ENCODE results near the gene S100A1.
A peak's percentile ranks its signal among the peaks of the same experiment; 100 is the strongest.
"Not testable (repeated sequence)": the region's sequence is repeated elsewhere in the genome, so short reads cannot be mapped to it uniquely, and the experiment has no call there.

Gene S100A1

DNA sequence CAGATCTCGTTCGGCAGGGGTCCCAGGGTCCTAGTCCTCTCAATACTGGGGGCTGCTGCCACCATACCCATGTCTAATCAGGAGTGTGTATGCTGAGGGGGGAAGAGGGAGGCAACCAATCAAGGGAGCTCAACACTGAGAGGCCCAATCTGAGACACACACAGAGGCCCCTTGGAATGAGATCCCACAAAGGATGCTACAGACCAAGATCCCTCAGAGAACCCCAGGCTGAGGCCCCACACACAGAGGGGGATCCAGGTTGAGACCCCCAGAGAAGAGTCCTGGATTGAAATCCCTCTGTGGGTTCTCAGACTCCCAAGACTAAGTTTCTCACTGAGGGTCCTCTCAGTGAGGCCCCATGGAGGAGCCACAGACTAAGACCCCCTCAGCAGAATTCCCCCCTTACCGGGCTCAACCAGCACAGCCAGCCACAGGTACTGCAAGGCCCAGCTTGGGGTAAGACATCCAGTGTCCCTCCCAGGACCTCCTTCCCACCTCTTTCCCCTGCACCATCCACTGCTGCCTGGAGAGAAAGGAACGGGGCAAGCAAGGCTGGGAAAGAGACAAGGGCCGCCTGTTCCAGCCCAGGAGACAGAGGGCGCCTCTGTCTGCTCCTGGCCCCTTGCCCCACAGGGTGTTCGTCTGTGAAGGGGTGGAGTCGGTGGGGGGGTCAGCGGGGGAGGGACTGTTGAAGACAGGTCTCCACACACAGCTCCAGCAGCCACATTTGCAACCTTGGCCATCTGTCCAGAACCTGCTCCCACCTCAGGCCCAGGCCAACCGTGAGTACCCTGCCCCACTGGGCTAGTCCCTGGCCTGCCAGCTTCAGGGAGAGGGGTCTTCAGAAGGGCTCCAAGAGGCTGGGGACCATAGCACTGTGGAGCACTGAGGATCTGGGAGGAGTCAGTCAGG is at the start of gene S100A1:
TSS of gene S100A1 (plus strand) at position 720 of the 912 bp plus-strand sequence. CDS start 2,088 bp downstream, outside the sequence.
- DNase-seq (ENCODE audit: low spot score) = no peak

DNA sequence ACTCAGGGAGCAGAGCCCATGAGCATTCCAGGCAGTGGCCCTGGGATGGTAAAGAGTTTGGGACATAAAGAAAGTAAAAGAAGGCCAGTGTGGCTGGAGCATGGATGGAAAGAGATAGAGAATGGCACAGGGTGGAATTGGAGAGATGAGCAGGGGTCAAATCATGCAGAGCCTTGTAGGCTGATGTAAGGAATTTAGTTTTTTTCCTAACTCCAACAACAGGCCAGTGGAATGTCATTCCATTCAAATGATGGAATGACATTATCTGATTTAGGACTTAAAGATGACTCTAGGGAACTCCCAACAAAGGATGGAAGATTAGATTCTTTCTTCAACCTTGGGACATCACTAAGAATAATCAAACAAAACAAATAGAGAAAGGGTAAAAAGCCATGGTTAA is 49.7 kb upstream of the S100A1 start:
- DNase-seq (ENCODE audit: low spot score) = peak; percentile 58

DNA sequence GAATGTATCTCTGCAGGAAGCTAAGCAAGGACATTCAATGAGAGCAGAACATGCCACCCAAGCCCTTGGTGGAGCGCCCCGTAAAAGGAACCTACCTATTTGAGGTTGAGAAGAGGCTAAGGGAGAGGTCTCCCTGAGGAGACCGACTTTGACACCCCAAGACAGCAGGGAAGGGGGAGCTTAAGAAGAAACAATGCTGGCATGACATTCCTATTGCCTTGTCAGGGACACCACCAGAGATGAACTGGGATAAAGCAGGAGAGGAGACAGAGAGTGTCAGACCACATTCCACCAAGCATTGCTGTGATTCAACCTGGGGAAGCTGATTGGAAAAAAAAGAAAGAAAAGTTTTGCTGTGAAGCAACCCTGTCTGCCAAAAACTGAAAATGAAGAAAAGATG is 49.3 kb upstream of the S100A1 start:
- peak; percentile 18 for DNase-seq (ENCODE audit: low spot score)

DNA sequence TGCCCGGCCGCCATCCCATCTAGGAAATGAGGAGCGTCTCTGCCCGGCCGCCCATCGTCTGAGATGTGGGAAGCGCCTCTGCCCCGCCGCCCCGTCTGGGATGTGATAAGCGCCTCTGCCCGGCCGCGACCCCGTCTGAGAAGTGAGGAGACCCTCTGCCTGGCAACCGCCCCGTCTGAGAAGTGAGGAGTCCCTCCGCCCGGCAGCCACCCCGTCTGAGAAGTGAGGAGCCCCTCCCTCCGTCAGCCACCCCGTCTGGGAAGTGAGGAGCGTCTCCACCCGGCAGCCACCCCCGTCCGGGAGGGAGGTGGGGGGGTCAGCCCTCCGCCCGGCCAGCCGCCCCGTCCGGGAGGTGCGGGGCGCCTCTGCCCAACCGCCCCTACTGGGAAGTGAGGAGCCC is 45.4 kb upstream of the S100A1 start:
- DNase-seq (ENCODE audit: low spot score) = not testable (repeated sequence)

DNA sequence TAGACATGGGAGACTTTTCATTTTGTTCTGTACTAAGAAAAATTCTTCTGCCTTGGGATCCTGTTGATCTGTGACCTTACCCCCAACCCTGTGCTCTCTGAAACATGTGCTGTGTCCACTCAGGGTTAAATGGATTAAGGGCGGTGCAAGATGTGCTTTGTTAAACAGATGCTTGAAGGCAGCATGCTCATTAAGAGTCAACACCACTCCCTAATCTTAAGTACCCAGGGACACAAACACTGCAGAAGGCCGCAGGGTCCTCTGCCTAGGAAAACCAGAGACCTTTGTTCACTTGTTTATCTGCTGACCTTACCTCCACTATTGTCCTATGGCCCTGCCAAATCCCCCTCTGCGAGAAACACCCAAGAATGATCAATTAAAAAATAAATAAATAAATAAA is 44.7 kb upstream of the S100A1 start:
- not testable (repeated sequence) for DNase-seq (ENCODE audit: low spot score)

DNA sequence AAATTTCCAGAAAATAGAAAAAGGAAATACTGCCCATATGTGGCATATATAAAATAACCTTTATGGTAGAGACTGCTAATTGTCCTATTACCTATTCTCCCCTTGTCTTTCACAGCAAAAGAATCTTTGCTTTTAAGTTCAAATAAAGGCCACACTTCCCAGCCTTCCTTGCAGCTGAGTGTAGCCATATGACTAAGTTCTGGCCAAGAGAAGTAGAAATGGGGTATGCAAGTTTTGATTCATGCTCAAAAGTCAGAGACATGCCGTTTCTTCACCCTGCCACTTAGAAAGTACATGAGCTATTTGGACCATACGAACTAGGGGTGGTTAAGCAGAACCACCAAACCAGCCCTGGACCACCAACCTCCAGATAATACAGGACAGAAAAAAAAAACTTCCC is 44.3 kb upstream of the S100A1 start:
- no peak for DNase-seq (ENCODE audit: low spot score)

DNA sequence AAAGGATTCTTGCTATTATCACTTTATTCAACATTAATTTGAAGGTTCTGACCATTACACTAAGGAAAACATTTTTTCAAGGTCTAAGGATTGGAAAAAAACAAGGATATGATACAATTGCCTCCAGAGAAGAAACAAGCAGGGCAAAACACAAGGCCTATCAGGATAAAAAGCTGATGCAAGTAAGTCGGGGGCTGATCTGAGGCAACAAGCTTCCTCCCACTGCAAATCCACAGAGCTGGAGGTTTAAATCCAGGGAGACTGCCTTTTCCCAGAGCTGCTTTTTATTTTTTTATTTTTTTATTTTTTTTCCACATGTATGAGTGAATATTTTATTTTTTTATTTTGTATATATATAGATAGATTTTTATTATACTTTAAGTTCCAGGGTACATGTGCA is 43.2 kb upstream of the S100A1 start:
- no peak for DNase-seq (ENCODE audit: low spot score)

DNA sequence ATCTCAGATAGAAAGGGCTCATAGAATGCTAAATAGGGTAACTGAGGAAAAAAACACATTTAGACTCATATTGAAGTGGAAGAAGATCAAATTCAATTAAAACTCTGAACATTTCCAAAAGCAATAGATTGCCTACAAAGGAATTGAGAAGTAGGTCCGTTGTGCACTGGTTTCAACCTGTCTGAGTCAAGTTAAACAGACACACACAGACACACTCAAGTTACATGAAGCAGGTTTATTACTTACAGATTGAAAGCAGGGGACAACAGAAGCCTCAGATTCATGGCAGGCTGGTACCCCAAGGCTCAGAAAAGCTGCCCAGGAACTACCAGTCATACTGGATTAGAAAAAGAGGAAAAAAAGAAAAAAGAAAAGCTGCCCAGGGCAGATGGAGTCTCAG is 41.9 kb upstream of the S100A1 start:
- DNase-seq (ENCODE audit: low spot score) = no peak

DNA sequence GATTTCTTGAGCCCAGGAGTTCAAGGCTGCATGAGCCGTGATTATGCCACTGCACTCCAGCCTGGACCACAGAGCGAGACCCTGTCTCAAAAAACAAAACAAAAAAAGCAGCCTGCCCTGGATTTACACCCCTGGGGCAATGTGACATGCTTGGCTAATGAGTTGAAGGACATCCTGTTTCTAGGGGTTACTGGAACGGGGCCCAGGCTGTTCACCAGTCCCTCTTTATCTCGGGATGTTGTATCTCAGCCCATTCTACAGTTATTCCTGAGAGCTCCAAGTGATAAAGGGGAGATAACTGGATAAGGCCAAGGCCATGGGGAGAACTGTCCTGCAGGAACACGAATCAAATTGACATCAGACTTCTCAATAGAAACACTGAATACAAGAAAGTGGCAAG is 40.9 kb upstream of the S100A1 start:
- no peak for DNase-seq (ENCODE audit: low spot score)

DNA sequence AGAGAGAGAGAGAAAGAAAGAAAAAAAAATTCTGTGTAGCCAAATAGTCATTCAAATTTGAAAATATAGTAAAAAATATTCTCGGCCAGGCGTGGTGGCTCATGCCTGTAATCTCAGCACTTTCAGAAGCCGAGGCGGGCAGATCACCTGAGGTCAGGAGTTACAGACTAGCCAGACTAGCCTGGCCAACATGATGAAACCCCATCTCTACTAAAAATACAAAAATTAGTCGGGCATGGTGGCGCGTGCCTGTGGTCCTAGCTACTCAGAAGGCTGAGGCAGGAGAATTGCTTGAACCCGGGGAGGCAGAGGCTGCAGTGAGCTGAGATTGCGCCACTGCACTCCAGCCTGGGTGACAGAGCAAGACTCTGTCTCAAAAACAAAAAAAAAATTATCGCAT is 40.2 kb upstream of the S100A1 start:
- DNase-seq (ENCODE audit: low spot score) = not testable (repeated sequence)

DNA sequence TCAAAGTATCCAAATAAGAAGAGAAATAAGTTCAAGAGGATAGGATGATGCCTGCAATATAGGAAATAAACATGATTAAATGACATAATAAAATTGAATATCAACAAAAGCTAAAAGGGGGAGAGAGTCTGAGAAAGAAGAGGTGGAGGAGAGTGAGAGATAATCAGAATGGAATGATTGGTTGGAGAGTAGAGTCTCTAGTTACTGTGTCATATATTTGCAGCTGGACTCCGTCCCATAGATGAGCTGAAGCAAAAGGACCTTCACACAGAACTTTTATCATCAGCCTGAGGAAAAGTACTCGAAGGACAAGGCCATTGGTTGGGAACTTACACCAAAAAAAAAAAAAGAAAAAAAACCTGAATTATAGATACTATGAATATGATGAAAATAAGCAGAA is 39.8 kb upstream of the S100A1 start:
- no peak for DNase-seq (ENCODE audit: low spot score)

DNA sequence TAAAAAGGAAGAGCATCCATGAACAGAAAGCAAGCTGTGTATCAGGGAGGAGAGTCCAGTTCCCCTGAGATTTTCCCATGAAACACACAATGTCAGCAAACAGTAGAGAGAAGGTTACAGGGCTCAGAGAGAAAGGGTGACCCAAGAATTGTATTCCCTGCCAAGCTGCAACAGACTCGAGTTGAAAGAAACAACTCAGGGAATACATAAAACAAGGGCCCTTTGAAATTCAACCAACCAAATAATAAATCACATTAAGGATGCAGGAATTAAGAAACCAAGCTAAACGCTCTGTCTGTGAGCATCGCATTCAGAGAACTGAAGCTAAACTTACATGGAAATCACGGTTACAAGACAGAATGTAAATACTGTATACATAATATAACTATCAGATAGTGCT is 35.5 kb upstream of the S100A1 start:
- no peak for DNase-seq (ENCODE audit: low spot score)

DNA sequence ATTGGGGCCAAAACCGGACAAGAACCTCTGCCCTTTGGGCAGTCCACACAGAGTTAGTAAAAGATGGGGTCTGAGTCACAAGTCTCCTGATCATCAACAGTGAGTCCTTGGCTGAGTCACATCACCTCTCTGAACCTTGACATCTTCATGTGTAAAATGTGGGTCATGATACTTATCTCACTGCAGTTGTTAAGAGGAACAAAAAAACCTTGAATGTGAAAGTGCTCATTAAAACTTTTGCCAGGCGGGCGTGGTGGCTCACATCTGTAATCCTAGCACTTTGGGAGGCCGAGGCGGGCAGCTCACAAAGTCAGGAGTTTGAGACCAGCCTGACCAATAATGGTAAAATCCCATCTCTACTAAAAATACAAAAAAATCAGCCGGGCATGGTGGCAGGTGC is 31.0 kb upstream of the S100A1 start:
- peak; percentile 58 for DNase-seq (ENCODE audit: low spot score)

DNA sequence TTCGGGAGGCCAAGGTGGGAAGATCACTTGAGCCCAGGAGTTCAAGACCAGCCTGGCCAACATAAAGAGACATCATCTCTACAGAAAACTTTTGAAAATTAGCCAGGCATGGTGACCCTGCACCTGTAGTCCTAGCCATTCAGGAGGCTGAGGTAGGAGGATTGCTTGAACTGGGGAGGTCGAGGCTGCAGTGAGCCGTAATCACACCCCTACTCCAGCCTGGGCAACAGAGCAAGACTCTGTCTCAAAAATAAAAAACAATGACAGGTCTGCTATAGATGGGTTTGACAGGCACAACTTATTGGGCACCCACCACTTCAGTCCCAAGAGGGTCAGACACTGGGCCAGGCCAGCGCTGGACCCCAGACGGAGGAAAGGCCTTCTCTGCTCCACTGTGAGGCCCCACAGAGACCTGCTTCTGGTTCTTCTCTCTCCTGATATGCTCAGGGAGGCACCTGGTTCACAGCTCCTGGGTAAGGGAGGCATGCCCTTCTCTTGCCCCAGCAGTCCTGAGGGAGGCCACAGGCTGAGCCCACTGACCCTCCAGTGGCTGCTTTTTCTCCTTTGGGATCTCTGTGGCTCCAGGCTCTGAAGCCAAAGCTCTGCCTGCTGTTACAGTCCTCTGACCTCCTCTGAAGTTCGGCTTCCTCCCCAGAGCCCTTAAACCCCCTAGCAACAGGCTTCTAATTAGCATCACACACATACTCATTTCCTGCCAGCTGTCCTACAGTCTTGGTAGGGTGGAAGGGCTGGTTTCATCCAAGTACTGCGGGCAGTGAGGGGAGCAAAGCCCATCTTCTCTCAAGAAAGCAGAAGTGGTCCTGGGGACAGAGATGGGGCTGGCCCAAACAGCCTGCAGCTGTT is 29.7 kb upstream of the S100A1 start:
- peak; percentile 76 for DNase-seq (ENCODE audit: low spot score)

DNA sequence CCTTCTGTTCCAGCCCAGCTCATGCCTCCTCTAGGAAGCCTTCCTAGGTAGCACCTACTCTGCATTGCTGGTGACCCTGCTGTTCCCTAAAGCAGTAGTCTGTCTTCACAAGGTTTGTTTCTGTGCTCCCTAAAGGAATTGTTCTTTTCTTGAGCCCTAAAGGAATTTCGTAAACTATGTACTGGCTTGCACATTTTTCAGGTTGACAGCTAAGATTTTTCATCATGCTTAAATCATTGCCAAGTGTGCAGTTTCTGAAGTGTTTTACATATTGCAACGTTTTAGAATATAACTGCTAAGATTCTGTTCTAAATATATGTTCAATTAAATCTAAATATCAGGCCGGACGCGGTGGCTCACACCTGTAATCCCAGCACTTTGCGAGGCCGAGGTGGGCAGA is 28.4 kb upstream of the S100A1 start:
- DNase-seq (ENCODE audit: low spot score) = no peak

DNA sequence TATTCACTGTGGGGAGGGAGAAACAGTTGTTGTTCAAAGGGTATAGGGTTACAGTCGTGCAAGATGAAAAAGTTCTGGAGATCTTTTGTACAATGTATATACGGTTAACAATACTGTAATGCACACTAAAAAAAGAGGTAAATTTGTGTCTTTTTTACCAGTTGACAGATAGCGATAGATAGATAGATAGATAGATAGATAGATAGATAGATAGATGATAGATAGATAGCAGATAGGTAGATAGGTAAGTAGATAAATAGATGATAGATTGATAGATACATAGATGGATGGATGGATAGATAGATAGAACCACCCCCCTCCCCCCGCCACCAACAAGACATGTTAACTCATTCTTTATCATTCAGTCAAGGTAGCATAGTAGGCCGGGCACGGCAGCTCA is 25.5 kb upstream of the S100A1 start:
- DNase-seq (ENCODE audit: low spot score) = no peak

DNA sequence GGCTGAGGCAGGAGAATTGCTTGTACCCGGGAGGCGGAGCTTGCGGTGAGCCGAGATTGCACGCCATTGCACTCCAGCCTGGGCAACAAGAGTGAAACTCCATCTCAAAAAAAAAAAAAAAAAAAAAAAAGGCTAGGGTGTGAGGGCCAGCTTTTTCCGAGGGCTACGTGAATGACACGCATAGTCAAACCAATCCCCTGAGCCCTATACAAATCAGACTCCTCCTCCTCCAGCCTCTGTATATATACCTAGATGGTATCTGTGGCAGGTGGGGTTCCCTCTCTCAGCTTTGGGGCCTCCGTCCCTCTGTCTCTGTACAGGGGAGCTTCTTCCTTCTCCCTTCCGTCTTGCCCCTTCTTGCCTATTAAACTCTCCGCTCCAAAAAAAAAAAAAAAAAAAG is 22.0 kb upstream of the S100A1 start:
- no peak for DNase-seq (ENCODE audit: low spot score)

DNA sequence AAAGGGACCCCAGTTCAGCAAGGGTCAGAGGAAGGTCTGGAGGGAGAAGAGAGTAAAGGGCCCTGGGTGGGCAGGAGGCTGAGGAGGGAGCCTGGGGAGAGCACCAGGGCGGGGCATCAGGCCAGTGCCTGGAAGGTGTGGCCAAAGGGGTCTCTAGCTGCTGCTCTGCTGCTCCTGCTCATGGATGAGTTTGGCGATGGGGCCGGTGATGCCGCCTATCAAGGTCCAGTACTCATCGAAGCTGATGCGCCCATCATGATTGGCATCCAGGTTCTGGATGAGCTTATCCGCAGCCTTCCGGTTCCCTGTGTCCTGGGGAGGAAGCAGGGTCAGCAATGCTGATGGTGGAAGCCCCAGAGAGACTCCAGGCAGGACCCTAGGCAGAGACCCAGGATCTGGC is 20.9 kb upstream of the S100A1 start:
- no peak for DNase-seq (ENCODE audit: low spot score)

DNA sequence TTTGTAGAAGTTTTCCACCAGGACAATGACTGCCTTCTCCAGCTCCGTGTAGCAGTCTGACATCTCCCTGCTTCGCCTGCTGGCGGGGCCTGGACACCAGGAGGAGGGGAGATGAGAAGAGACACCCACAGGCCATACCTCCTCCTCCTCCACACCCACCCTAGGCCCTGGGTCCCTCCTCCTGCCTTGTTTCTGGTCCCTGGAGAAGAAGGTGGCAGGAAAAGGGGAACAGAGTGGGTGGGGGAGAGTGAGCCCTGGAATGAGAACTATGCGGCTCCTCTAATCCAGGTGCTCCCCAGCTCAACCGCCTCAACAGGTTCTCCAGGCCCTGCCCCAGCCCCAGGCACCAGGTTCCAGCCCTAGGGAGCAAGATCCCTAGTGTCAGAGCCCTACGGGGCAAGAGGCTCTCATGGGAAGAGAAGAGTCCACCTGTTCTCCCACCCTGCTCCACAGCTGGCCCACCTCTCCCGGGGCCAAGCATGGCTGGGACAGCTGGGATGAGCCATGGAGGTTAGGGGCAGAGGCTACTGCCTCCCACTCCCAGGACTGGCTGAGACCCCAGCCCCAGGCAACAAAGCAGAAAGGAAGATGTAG is 20.0 kb upstream of the S100A1 start:
- DNase-seq (ENCODE audit: low spot score) = no peak

DNA sequence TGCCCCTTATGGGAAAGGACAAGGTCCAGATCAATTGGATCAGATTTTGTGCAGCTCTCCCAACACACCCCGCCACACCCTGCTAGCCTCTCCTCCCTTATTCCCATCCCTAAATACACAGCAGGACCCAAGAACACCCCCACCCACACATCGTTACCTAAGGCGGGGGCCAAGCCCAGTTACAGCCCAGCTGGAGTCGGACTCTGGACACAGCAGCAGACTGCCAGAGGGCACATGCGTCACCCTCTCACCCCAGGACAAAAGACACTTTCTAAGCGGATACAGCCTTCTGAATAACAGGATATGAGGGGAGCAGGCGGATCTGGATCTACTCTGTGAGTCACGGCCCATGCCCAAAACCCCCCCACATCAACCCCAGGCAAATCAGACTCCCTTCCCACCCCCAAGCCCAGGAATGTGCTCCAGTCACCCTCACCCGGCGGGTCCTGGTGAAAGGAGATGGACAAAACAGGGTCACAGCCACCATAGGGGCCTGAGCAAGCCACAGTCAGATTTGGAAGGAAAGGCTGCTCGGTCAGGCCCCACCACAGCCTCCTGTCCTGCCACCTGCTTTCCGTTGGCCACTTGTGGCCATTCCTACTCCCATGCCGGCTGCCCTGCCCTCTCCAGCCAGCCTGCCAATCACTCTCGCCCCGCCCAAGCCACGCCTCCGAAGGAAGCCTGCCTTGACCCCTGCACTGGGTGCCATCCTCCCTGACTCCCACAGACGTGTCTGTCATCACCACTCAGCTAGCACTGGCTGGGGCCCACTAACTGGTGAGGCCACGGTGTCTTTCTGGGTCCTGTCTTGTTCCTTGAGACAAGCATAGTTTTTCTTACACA is 19.3 kb upstream of the S100A1 start:
- DNase-seq (ENCODE audit: low spot score) = peak; percentile 89

DNA sequence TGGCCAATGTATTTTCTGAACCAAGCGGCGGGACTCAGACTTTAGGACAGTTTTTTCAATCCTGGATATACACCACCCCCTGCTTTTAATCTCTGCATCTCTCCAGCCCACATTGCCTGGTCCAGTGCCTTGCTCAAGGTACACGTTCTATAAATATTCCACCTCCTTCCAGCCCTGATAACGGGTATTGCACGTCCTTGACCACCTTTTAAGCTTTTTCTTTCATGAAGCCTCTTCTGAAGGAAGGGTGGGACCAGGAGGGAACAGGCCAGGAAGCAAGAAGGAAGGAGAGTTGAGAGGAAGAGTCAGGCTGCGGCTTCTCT is 18.7 kb upstream of the S100A1 start:
- no peak for DNase-seq (ENCODE audit: low spot score)

DNA sequence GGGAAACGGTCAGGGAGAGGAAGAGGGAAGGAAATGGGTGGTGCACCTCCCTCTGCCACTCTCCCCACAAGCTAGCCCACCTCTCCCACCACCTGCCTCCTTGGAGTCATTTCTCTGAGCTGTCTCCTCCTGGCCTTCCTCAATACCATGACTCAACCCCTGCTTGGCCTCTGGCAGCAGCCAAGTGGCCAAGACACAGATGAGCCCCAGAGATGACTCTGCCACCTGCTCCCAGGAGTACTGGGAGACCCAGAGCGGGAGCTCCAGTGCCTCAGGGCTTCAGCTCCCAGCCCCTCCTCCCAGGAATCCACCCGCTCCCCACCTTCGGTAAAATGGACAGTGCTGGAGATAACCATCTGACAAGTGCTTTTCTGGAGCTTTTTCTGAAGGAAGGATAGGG is 17.9 kb upstream of the S100A1 start:
- DNase-seq (ENCODE audit: low spot score) = peak; percentile 28
